K562 (cell line): ENCODE measurements around the gene HS3ST2. TPM values are rescaled to one million over a fixed set of nuclear protein-coding genes. Genes with fewer than 3 reads are reported as not detected.

Source experiments
- CHD4 ChIP-seq: fragments of 200-600 bp; sonication (generic); IDR thresholded peaks from 3 replicates; pipeline ENCODE4 v1.6.1; 2012; ENCODE audit warnings: low read depth, mild to moderate bottlenecking, mixed read lengths, low read length, inconsistent platforms; ENCODE audit not compliant: insufficient read depth, insufficient replicate concordance, poor library complexity, severe bottlenecking
- HDAC1 ChIP-seq, 2 experiments: fragments of 450-650 bp; IDR thresholded peaks; 2 replicates each; pipeline ENCODE4 v1.6.1; 2016 to 2017; ENCODE audit warnings: inconsistent platforms in 1 of 2, mild to moderate bottlenecking in 1 of 2, moderate library complexity in 1 of 2
- ZNF239 ChIP-seq: fragments of 250-450 bp; sonication (Bioruptor Pico); IDR thresholded peaks from 2 replicates; pipeline ENCODE4 v1.4.0; 2020; ENCODE audit warnings: mild to moderate bottlenecking
- ZNF695 ChIP-seq: fragments of 450-650 bp; formaldehyde crosslinking; IDR thresholded peaks from 2 replicates; pipeline ENCODE4 v1.4.0; 2020; ENCODE audit warnings: mild to moderate bottlenecking, moderate library complexity
- polyA plus RNA-seq, 8 experiments: library from polyadenylated mRNA; depleted of rRNA in 4 of 8; stranded (reverse) in 5 of 8; unstranded in 3 of 8; fragments of >200 nt; fragmentation: Nextera tagmentation in 2 of 8; fragmentation: Illumina TruSeq in 1 of 8; extraction: Ambion mirVana in 2 of 8; extraction: Trizol in 1 of 8; gene quantifications; 2 replicates each; pipeline versions ENCODE4 v1.2.1 to v1.2.3, GENCODE V29; 2011 to 2014; ENCODE audit warnings: inconsistent platforms in 1 of 8, missing spikeins in 1 of 8
- total RNA-seq, 7 experiments: library from RNA; depleted of rRNA in 6 of 7; stranded (reverse); fragments of >200 nt in 6 of 7; fragmentation: Illumina TruSeq in 2 of 7; extraction: Trizol in 2 of 7; gene quantifications; 2 replicates each; pipeline versions ENCODE4 v1.2.1 to v1.2.3, GENCODE V29; 2011 to 2021; ENCODE audit warnings: low replicate concordance in 1 of 7
- TF ChIP-seq, protein P1 (sequence below): fragments of 450-650 bp; IDR thresholded peaks from 2 replicates; pipeline ENCODE4 v1.6.1; 2016; ENCODE audit warnings: low read depth
- TF ChIP-seq, protein P2 (sequence below): fragments of 250-450 bp; sonication (Bioruptor Pico); IDR thresholded peaks from 2 replicates; pipeline ENCODE4 v1.9.0; 2021; ENCODE audit warnings: mild to moderate bottlenecking, inconsistent platforms

The HS3ST2 gene
- total and polyA plus RNA-seq, 9 of the 15 experiments (the other 6 are each of a cell fraction or from before 2014, with no cell fraction given): not detected

DNA sequence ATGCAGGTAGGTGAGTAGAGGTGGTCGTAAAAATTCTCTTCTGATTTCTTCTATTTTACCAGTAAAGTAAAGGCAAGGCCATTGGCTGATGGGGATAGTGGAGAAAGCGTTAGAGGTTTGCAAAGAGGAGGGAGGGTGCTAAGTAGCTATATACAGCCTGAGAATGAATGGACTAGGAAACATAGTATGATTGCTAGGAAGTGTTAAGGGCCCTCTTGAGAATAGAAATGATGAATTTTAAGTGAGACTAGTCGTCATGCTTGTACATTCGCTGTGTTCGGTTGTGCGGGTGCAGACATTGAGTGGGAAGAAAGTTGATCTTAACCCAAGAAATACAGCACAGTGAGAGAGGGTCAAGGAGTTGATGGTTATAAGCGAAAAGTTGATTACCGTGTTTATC, 7.2 kb upstream of the HS3ST2 start (continued):
- TF ChIP-seq, protein P1, sequence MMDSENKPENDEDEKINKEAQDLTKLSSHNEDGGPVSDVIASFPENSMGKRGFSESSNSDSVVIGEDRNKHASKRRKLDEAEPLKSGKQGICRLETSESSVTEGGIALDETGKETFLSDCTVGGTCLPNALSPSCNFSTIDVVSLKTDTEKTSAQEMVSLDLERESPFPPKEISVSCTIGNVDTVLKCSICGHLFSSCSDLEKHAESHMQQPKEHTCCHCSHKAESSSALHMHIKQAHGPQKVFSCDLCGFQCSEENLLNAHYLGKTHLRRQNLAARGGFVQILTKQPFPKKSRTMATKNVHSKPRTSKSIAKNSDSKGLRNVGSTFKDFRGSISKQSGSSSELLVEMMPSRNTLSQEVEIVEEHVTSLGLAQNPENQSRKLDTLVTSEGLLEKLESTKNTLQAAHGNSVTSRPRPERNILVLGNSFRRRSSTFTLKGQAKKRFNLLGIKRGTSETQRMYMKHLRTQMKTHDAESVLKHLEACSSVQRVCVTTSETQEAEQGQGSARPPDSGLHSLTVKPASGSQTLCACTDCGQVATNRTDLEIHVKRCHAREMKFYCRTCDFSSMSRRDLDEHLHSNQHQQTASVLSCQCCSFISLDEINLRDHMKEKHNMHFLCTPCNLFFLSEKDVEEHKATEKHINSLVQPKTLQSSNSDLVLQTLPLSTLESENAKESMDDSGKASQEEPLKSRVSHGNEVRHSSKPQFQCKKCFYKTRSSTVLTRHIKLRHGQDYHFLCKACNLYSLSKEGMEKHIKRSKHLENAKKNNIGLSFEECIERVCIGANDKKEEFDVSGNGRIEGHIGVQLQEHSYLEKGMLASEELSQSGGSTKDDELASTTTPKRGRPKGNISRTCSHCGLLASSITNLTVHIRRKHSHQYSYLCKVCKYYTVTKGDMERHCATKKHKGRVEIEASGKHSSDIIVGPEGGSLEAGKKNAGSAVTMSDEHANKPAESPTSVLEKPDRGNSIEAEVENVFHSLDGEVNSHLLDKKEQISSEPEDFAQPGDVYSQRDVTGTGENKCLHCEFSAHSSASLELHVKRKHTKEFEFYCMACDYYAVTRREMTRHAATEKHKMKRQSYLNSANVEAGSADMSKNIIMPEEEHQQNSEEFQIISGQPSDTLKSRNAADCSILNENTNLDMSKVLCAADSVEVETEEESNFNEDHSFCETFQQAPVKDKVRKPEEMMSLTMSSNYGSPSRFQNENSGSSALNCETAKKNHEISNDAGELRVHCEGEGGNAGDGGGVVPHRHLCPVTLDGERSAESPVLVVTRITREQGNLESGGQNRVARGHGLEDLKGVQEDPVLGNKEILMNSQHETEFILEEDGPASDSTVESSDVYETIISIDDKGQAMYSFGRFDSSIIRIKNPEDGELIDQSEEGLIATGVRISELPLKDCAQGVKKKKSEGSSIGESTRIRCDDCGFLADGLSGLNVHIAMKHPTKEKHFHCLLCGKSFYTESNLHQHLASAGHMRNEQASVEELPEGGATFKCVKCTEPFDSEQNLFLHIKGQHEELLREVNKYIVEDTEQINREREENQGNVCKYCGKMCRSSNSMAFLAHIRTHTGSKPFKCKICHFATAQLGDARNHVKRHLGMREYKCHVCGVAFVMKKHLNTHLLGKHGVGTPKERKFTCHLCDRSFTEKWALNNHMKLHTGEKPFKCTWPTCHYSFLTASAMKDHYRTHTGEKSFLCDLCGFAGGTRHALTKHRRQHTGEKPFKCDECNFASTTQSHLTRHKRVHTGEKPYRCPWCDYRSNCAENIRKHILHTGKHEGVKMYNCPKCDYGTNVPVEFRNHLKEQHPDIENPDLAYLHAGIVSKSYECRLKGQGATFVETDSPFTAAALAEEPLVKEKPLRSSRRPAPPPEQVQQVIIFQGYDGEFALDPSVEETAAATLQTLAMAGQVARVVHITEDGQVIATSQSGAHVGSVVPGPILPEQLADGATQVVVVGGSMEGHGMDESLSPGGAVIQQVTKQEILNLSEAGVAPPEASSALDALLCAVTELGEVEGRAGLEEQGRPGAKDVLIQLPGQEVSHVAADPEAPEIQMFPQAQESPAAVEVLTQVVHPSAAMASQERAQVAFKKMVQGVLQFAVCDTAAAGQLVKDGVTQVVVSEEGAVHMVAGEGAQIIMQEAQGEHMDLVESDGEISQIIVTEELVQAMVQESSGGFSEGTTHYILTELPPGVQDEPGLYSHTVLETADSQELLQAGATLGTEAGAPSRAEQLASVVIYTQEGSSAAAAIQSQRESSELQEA: no peak
- TF ChIP-seq, protein P2, sequence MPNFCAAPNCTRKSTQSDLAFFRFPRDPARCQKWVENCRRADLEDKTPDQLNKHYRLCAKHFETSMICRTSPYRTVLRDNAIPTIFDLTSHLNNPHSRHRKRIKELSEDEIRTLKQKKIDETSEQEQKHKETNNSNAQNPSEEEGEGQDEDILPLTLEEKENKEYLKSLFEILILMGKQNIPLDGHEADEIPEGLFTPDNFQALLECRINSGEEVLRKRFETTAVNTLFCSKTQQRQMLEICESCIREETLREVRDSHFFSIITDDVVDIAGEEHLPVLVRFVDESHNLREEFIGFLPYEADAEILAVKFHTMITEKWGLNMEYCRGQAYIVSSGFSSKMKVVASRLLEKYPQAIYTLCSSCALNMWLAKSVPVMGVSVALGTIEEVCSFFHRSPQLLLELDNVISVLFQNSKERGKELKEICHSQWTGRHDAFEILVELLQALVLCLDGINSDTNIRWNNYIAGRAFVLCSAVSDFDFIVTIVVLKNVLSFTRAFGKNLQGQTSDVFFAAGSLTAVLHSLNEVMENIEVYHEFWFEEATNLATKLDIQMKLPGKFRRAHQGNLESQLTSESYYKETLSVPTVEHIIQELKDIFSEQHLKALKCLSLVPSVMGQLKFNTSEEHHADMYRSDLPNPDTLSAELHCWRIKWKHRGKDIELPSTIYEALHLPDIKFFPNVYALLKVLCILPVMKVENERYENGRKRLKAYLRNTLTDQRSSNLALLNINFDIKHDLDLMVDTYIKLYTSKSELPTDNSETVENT: no peak
- TF ChIP-seq ZNF239 (CRISPR knock-in tag) (no peak), CHD4 (no peak), ZNF695 (CRISPR knock-in tag) (no peak), HDAC1 (IDR thresholded peaks at IDR 0.05) (no peak)
